Gastrocnemius medialis (tissue), 4 donors: ENCODE results near the gene ATG5. TPM values are rescaled to one million over a fixed set of nuclear protein-coding genes. Genes with fewer than 3 reads are reported as not detected.

Source experiments
- ATAC-seq, 2 donors: fragments of 150-250 bp; one replicate each; pipeline ENCODE4 v1.9.1; 2016
- DNase-seq, 2 donors: peaks; one replicate each; pipeline ENCODE4 v3.0.0-alpha.2; 2019
- H3K27ac ChIP-seq, 4 donors: fragments of 200-600 bp; sonication (generic); 1 replicate in 1 of 4; 2 replicates in 3 of 4; pipeline ENCODE4 v1.5.1; 2016 to 2018; ENCODE audit warnings: mild to moderate bottlenecking in 2 of 4, moderate library complexity in 1 of 4
- H3K27me3 ChIP-seq, 3 donors: fragments of 200-600 bp; sonication (generic) in 2 of 3; 1 replicate in 1 of 3; 2 replicates in 2 of 3; pipeline versions ENCODE4 v1.5.1 to v1.6.0; 2016 to 2019; ENCODE audit warnings: mild to moderate bottlenecking in 1 of 3, moderate library complexity in 1 of 3
- H3K36me3 ChIP-seq, 2 donors: fragments of 200-600 bp; sonication (generic) in 1 of 2; one replicate each; pipeline ENCODE4 v1.5.1; 2017 to 2018
- H3K4me1 ChIP-seq, 2 donors: fragments of 200-600 bp; sonication (generic) in 1 of 2; one replicate each; pipeline ENCODE4 v1.5.1; 2016 to 2017; ENCODE audit warnings: mild to moderate bottlenecking in 2 of 2
- H3K4me3 ChIP-seq, 4 donors: fragments of 200-600 bp; sonication (generic) in 3 of 4; 1 replicate in 1 of 4; 2 replicates in 3 of 4; pipeline ENCODE4 v1.5.1; 2016 to 2019; ENCODE audit warnings: mild to moderate bottlenecking in 2 of 4
- H3K9me3 ChIP-seq, 3 donors: fragments of 200-600 bp; sonication (generic) in 2 of 3; 1 replicate in 1 of 3; 2 replicates in 2 of 3; pipeline ENCODE4 v1.5.1; 2016 to 2019
- CTCF ChIP-seq, 5 experiments: fragments of 450-650 bp in 3 of 5; fragments of 200-600 bp in 2 of 5; sonication (generic) in 2 of 5; IDR thresholded peaks in 4 of 5; conservative IDR thresholded peaks in 1 of 5; 1 replicate in 4 of 5; 2 replicates in 1 of 5; pipeline ENCODE4 v1.5.1; 2016 to 2019; ENCODE audit warnings: antibody characterized with exemption in 5 of 5, mild to moderate bottlenecking in 3 of 5, moderate library complexity in 3 of 5
- POLR2A ChIP-seq, 2 donors: fragments of 450-650 bp; IDR thresholded peaks; one replicate each; pipeline ENCODE4 v1.6.1; 2017; ENCODE audit warnings: antibody characterized with exemption in 2 of 2, mild to moderate bottlenecking in 2 of 2, moderate library complexity in 2 of 2
- in situ Hi-C, 4 donors: fragments of 200-750 bp; cut with MboI; loops; one replicate each; pipeline versions ENCODE4 v1.15.0 to v1.8.0; 2017; ENCODE audit warnings: low sequenced_read_pairs in 4 of 4
- intact Hi-C: fragments of 100-400 bp; cut with DNase I; formaldehyde crosslinking; loops from one replicate; pipeline ENCODE4 v1.15.1; 2023; ENCODE audit warnings: low total_unique reads
- total RNA-seq, 4 donors: library from RNA; depleted of rRNA; stranded (reverse); fragments of >200 nt; gene quantifications; one replicate each; pipeline versions ENCODE4 v1.1.0 to v1.2.3, GENCODE V29; 2016

Gene ATG5
- total RNA-seq, 4 donors from 2014 or later, result 18.9 to 22.3 (median 20.1) TPM

- Histone ChIP-seq H3K4me1 (peaks cover 6 to 16% of the 10 kb centered on the region in 2 donors), H3K9me3 (no peaks in the 10 kb centered on the region), H3K27ac (no peak overlapping the region), H3K27me3 (no peaks in the 10 kb centered on the region), H3K4me3 (no peak overlapping the region), H3K36me3 (no peaks in the 10 kb centered on the region)
- in situ Hi-C loops, result loop anchor here in 2 of 4 donors (10.0 kb wide), 2 partner anchors 486 to 736 kb away; no protein-coding TSS in a partner anchor
- no peak for TF ChIP-seq POLR2A (IDR thresholded peaks at IDR 0.05)
- no peak for TF ChIP-seq CTCF (IDR thresholded peaks at IDR 0.05 in 4 of 5, conservative IDR thresholded peaks at IDR 0.05 in 1 of 5)
- ATAC-seq (no peak), DNase-seq (no peak)
- intact Hi-C loops, result loop anchor here (5.0 kb wide), 1 partner anchor 733 kb away; no protein-coding TSS in a partner anchor
These were observed 105.1 kb downstream of the ATG5 start for GRCh38 chr6:106220485-106220884.

- H3K9me3 ChIP-seq, result no peaks in the 10 kb centered on the region
- ATAC-seq (peak in 1 of 2 donors; percentile 82), DNase-seq (peak in 1 of 2 donors; percentile 16)
- intact Hi-C loops, result no loop called here
- H3K27me3 ChIP-seq, result no peaks in the 10 kb centered on the region
- TF ChIP-seq CTCF (IDR thresholded peaks at IDR 0.05 in 4 of 5, conservative IDR thresholded peaks at IDR 0.05 in 1 of 5), result no peak
- TF ChIP-seq POLR2A (IDR thresholded peaks at IDR 0.05), result no peak
- H3K36me3 ChIP-seq, result no peaks in the 10 kb centered on the region
- in situ Hi-C loops, result no loop called here
- no peak overlapping the region for H3K27ac ChIP-seq
- H3K4me1 ChIP-seq, result peaks cover 19 to 21% of the 10 kb centered on the region in 2 donors
- no peak overlapping the region for H3K4me3 ChIP-seq
These were observed 109.0 kb downstream of the ATG5 start for GRCh38 chr6:106216527-106216926.

GRCh38 chr6:106215608-106216007 lies 110.0 kb downstream of the ATG5 start:
- ATAC-seq (no peak), DNase-seq (no peak)
- H3K27ac ChIP-seq, result no peak overlapping the region
- in situ Hi-C loops (no loop called here), intact Hi-C loops (no loop called here)
- TF ChIP-seq CTCF (IDR thresholded peaks at IDR 0.05 in 4 of 5, conservative IDR thresholded peaks at IDR 0.05 in 1 of 5), result no peak
- no peak for TF ChIP-seq POLR2A (IDR thresholded peaks at IDR 0.05)
- no peaks in the 10 kb centered on the region for H3K27me3 ChIP-seq
- peaks cover 19 to 21% of the 10 kb centered on the region in 2 donors for H3K4me1 ChIP-seq
- H3K9me3 ChIP-seq, result no peaks in the 10 kb centered on the region
- no peak overlapping the region for H3K4me3 ChIP-seq
- no peaks in the 10 kb centered on the region for H3K36me3 ChIP-seq

- no peak for DNase-seq
- Histone ChIP-seq H3K4me1 (peaks cover 19 to 21% of the 10 kb centered on the region in 2 donors), H3K27ac (no peak overlapping the region), H3K36me3 (no peaks in the 10 kb centered on the region), H3K27me3 (no peaks in the 10 kb centered on the region), H3K4me3 (no peak overlapping the region), H3K9me3 (no peaks in the 10 kb centered on the region)
- intact Hi-C loops (no loop called here), in situ Hi-C loops (no loop called here)
- TF ChIP-seq CTCF (IDR thresholded peaks at IDR 0.05 in 4 of 5, conservative IDR thresholded peaks at IDR 0.05 in 1 of 5), result no peak
- TF ChIP-seq POLR2A (IDR thresholded peaks at IDR 0.05), result no peak
- no peak for ATAC-seq
These were observed 111.0 kb downstream of the ATG5 start for GRCh38 chr6:106214531-106214930.
